ENCODE data around the gene RBFOX2.
A peak's percentile ranks its signal among the peaks of the same experiment; 100 is the strongest.
"Not testable (repeated sequence)": the region's sequence is repeated elsewhere in the genome, so short reads cannot be mapped to it uniquely, and the experiment has no call there.

Gene RBFOX2

GRCh38 chr22:35742342-35743100 is 286.1 kb downstream of the RBFOX2 start:
- no peak for TF ChIP-seq CTCF (conservative IDR thresholded peaks at IDR 0.05; ENCODE audit: low read depth, low read length)
- DNase-seq (ENCODE audit: low read depth), result no peak
- H3K4me3 ChIP-seq (ENCODE audit: low read length), result no peak overlapping the region

GRCh38 chr22:35740616-35741015 is 288.0 kb downstream of the RBFOX2 start:
- TF ChIP-seq CTCF (conservative IDR thresholded peaks at IDR 0.05; ENCODE audit: low read depth, low read length), result no peak
- no peak overlapping the region for H3K4me3 ChIP-seq (ENCODE audit: low read length)
- DNase-seq (ENCODE audit: low read depth), result no peak

- DNase-seq (ENCODE audit: low read depth), result no peak
- TF ChIP-seq CTCF (conservative IDR thresholded peaks at IDR 0.05; ENCODE audit: low read depth, low read length), result no peak
- H3K4me3 ChIP-seq (ENCODE audit: low read length), result no peak overlapping the region
Observed at GRCh38 chr22:35739931-35740380, 288.7 kb downstream of the RBFOX2 start.

GRCh38 chr22:35739076-35739930 is 289.3 kb downstream of the RBFOX2 start:
- H3K4me3 ChIP-seq (ENCODE audit: low read length), result no peak overlapping the region
- no peak for DNase-seq (ENCODE audit: low read depth)
- TF ChIP-seq CTCF (conservative IDR thresholded peaks at IDR 0.05; ENCODE audit: low read depth, low read length), result peak; percentile 21

- not testable (repeated sequence) for H3K4me3 ChIP-seq (ENCODE audit: low read length); DNase-seq (ENCODE audit: low read depth)
Observed at GRCh38 chr22:35737886-35738285, 290.7 kb downstream of the RBFOX2 start.

GRCh38 chr22:35736701-35737100 is 291.9 kb downstream of the RBFOX2 start:
- H3K4me3 ChIP-seq (ENCODE audit: low read length), result no peak overlapping the region
- DNase-seq (ENCODE audit: low read depth), result no peak
- TF ChIP-seq CTCF (conservative IDR thresholded peaks at IDR 0.05; ENCODE audit: low read depth, low read length), result no peak

GRCh38 chr22:35736166-35736565 is 292.5 kb downstream of the RBFOX2 start:
- no peak for TF ChIP-seq CTCF (conservative IDR thresholded peaks at IDR 0.05; ENCODE audit: low read depth, low read length)
- no peak overlapping the region for H3K4me3 ChIP-seq (ENCODE audit: low read length)
- DNase-seq (ENCODE audit: low read depth), result no peak

Measured in retinal pigment epithelial cell (primary cell).